GM12865 (cell line): Measurements from ENCODE around the gene LOXL1.

Source experiments
- DNase-seq: peaks from one replicate; pipeline ENCODE4 v3.0.0; 2010; ENCODE audit warnings: low read depth
- H3K4me3 ChIP-seq: 2 replicates; pipeline ENCODE4 v1.5.1; 2011; ENCODE audit warnings: mild to moderate bottlenecking, low read depth, low read length, control low read depth
- CTCF ChIP-seq: IDR thresholded peaks from 2 replicates; pipeline ENCODE4 v1.5.1; 2011; ENCODE audit warnings: low read length, control low read depth, low read depth, inconsistent platforms; ENCODE audit not compliant: insufficient read depth; ENCODE audit errors: missing control alignments

The LOXL1 gene

DNA sequence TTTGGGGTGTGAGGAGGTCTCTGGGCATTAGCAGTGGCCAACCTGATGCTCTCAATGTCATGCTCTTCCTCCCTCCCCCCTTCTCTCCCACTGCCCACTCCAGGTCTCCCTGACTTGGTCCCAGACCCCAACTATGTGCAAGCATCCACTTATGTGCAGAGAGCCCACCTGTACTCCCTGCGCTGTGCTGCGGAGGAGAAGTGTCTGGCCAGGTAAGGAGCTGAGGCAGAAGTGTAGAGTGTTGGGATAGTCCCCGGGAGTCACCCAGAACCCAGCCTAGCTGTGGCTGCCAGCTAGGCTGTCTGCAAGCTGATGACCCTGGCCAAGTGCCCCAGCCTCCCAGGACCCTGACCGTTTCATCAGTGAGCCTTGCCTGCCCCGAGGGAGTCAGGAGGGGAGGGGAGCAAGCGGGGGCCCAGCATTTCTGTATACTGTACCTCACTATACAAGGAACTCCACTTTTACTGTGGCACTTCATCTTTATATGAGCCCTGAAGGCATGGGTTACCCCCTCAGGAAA, 16.5 kb downstream of the LOXL1 start:
- no peak for TF ChIP-seq CTCF
- H3K4me3 ChIP-seq = no peak overlapping the region
- DNase-seq = no peak

DNA sequence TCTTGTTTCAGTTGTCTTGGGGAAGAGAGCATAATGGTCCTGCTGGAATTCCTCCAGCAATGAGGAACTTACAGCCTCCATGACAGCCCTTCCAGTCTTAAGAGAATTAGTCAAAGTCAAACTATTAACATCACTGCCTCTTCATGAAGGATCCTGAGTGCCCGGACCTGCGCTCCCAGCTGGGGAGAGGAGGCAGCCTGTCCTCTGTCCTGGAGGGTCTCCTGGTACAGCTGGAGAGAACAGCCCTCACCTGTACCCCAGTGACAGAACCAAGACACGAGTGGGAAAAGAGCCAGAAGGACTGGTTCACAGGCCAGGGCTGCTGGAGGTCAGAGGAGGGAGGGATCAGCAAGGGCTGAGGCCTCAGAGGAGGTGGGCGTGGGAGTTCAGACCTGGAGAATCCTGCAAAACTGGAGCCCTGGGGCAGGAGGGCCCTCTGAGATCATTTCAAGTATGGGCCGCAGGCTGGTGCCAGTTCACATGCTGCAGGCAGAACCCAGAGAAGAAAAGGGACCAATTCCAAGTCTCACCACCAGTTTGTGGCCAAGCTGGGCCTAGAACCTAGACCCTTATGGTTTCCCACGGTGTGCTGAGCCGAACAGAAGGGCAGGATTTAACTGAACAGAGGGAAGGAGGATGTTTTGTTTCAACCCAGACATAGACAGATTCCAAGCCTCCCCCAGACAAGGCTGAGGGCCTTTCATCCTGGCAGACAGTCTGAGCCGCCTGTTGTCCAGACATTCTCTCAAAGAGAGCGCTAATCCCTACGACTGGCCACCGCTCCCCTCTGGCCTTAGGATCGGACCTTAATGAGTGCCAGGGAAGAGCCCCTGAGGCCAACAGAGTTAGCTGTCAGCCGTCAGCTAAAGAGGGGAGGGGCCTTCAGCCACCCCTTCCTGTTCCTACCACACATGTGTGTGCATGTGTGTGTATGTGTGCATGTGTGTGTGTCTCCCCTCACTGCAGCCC, 18.2 kb downstream of the LOXL1 start:
- TF ChIP-seq CTCF = no peak
- no peak overlapping the region for H3K4me3 ChIP-seq
- no peak for DNase-seq

- TF ChIP-seq CTCF = no peak
- no peak overlapping the region for H3K4me3 ChIP-seq
- no peak for DNase-seq
Observed at GRCh38 chr15:73945130-73945508, 18.9 kb downstream of the LOXL1 start.

DNA sequence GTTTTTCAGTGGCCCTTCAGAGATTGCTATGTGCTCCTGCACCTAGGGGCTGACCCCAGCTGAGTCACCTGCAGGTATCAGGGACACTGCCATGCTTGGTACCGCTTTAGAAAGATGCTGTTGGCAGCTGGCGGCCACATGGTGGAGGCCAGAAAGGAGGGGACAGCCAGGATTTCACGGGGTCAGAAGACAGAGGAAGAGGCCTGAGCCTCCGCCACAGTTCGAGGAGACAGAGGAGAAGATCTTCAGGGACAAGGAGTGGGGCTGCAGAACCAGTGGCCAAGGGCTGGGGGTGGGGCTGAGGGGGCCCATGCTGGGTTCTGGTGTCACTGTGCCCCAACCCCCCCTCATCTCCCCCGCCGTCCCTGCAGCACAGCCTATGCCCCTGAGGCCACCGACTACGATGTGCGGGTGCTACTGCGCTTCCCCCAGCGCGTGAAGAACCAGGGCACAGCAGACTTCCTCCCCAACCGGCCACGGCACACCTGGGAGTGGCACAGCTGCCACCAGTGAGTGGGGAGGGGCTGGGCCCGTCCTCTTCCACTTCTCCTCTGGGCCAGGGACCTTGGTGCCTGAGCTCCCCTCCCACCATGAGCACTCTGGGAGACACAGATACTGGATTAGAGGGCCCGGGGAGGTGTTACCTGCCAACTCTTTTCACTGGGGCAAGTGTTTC, 19.9 kb downstream of the LOXL1 start:
- no peak overlapping the region for H3K4me3 ChIP-seq
- no peak for TF ChIP-seq CTCF
- no peak for DNase-seq

GRCh38 chr15:73946795-73947370, 20.6 kb downstream of the LOXL1 start:
- DNase-seq = no peak
- no peak for TF ChIP-seq CTCF
- no peak overlapping the region for H3K4me3 ChIP-seq

- DNase-seq = no peak
- no peak overlapping the region for H3K4me3 ChIP-seq
- TF ChIP-seq CTCF = no peak
Observed at GRCh38 chr15:73947651-73948050, 21.4 kb downstream of the LOXL1 start.
